Fibroblast of lung (primary cell): ENCODE measurements around the gene PDSS2. TPM values are rescaled to one million over a fixed set of nuclear protein-coding genes. Genes with fewer than 3 reads are reported as not detected.

Experiments
- DNase-seq, 2 donors: peaks; one replicate each; pipeline versions ENCODE4 v3.0.0 to v3.0.0-alpha.2; 2010; ENCODE audit warnings: low read depth in 2 of 2
- H2AFZ ChIP-seq: 2 replicates; pipeline ENCODE4 v1.5.1; 2012; ENCODE audit warnings: low read length, control low read depth, inconsistent platforms
- H3K27ac ChIP-seq: 2 replicates; pipeline ENCODE4 v1.5.1; 2011; ENCODE audit warnings: low read length, control low read depth; ENCODE audit not compliant: insufficient read depth
- H3K27me3 ChIP-seq: 2 replicates; pipeline ENCODE4 v1.5.1; 2011; ENCODE audit warnings: mild to moderate bottlenecking, low read length; ENCODE audit not compliant: control insufficient read depth, insufficient read depth
- H3K36me3 ChIP-seq: 2 replicates; pipeline ENCODE4 v1.5.1; 2011; ENCODE audit warnings: low read length; ENCODE audit not compliant: control insufficient read depth, insufficient read depth
- H3K4me1 ChIP-seq: 2 replicates; pipeline ENCODE4 v1.5.1; 2011; ENCODE audit warnings: low read length; ENCODE audit not compliant: control insufficient read depth, insufficient read depth; ENCODE audit errors: extremely low read depth
- H3K4me2 ChIP-seq: 2 replicates; pipeline ENCODE4 v1.5.1; 2011; ENCODE audit warnings: low read length, control low read depth; ENCODE audit not compliant: insufficient read depth; ENCODE audit errors: extremely low read depth
- H3K4me3 ChIP-seq, 4 experiments: fragments of 200-600 bp in 1 of 4; sonication (generic) in 1 of 4; replicated peaks in 1 of 4; 2 replicates each; pipeline ENCODE4 v1.5.1; 2011 to 2016; ENCODE audit warnings: low read length in 4 of 4, low read depth in 3 of 4, mild to moderate bottlenecking in 3 of 4, control low read depth in 2 of 4, inconsistent platforms in 1 of 4, mixed read lengths in 1 of 4; ENCODE audit not compliant: insufficient read depth in 1 of 4; ENCODE audit errors: control extremely low read depth in 1 of 4
- H3K79me2 ChIP-seq: 2 replicates; pipeline ENCODE4 v1.5.1; 2012; ENCODE audit warnings: mild to moderate bottlenecking, low read length, inconsistent platforms; ENCODE audit not compliant: control insufficient read depth, insufficient read depth
- H3K9ac ChIP-seq: 2 replicates; pipeline ENCODE4 v1.5.1; 2011; ENCODE audit warnings: mild to moderate bottlenecking, low read length, control low read depth; ENCODE audit not compliant: insufficient read depth
- H3K9me3 ChIP-seq: 2 replicates; pipeline ENCODE4 v1.5.1; 2012; ENCODE audit warnings: low read depth, low read length; ENCODE audit not compliant: control insufficient read depth, insufficient read depth
- H4K20me1 ChIP-seq: 2 replicates; pipeline ENCODE4 v1.5.1; 2011; ENCODE audit warnings: low read length; ENCODE audit not compliant: control insufficient read depth, insufficient read depth; ENCODE audit errors: extremely low read depth
- CTCF ChIP-seq, 2 donors: IDR thresholded peaks in 1 of 2; conservative IDR thresholded peaks in 1 of 2; 1 replicate in 1 of 2; 2 replicates in 1 of 2; pipeline ENCODE4 v1.5.1; 2011 to 2012; ENCODE audit warnings: low read length in 2 of 2, control low read depth in 1 of 2, inconsistent platforms in 1 of 2, low read depth in 1 of 2, mild to moderate bottlenecking in 1 of 2
- EZH2 ChIP-seq: IDR thresholded peaks from 2 replicates; pipeline ENCODE4 v1.5.1; 2012; ENCODE audit warnings: low read length, control low read depth, mild to moderate bottlenecking; ENCODE audit errors: missing control alignments
- polyA plus RNA-seq, 2 donors: library from polyadenylated mRNA; depleted of rRNA in 1 of 2; stranded (reverse) in 1 of 2; unstranded in 1 of 2; fragments of >200 nt; gene quantifications; 2 replicates each; pipeline ENCODE4 v1.2.1, GENCODE V29; 2011 to 2012; ENCODE audit warnings: missing spikeins in 1 of 2
- total RNA-seq: library from RNA; depleted of rRNA; stranded (reverse); fragments of >200 nt; gene quantifications from 2 replicates; pipeline ENCODE4 v1.2.1, GENCODE V29; 2014

Gene PDSS2
- total and polyA plus RNA-seq, 2 donors (not counting 1 experiment from before 2014, with no cell fraction given): 12.1 to 13.8 TPM

GRCh38 chr6:107228754-107229153 lies 230.6 kb downstream of the PDSS2 start:
- no peak for DNase-seq
- H3K79me2 ChIP-seq: no peaks in the 10 kb centered on the region
- H2AFZ ChIP-seq: no peak overlapping the region
- no peaks in the 10 kb centered on the region for H3K27me3 ChIP-seq
- no peaks in the 10 kb centered on the region for H4K20me1 ChIP-seq
- no peak overlapping the region for H3K27ac ChIP-seq
- no peaks in the 10 kb centered on the region for H3K4me1 ChIP-seq
- TF ChIP-seq CTCF (conservative IDR thresholded peaks at IDR 0.05 in 1 of 2, IDR thresholded peaks at IDR 0.05 in 1 of 2; ENCODE audit: low read depth in 1 of 2, low read length in 2 of 2) (no peak), EZH2 (no peak)
- H3K36me3 ChIP-seq: no peaks in the 10 kb centered on the region
- H3K9me3 ChIP-seq: no peaks in the 10 kb centered on the region
- H3K9ac ChIP-seq: no peak overlapping the region
- no peak overlapping the region for H3K4me2 ChIP-seq
- no peak overlapping the region for H3K4me3 ChIP-seq

- Histone ChIP-seq H3K4me1 (no peaks in the 10 kb centered on the region), H3K79me2 (no peaks in the 10 kb centered on the region), H3K4me2 (no peak overlapping the region), H2AFZ (no peak overlapping the region), H3K9me3 (no peaks in the 10 kb centered on the region), H3K4me3 (no peak overlapping the region), H3K27me3 (no peaks in the 10 kb centered on the region), H3K9ac (no peak overlapping the region), H3K27ac (no peak overlapping the region), H4K20me1 (no peaks in the 10 kb centered on the region), H3K36me3 (no peaks in the 10 kb centered on the region)
- TF ChIP-seq EZH2 (no peak), CTCF (conservative IDR thresholded peaks at IDR 0.05 in 1 of 2, IDR thresholded peaks at IDR 0.05 in 1 of 2; ENCODE audit: low read depth in 1 of 2, low read length in 2 of 2) (no peak)
- DNase-seq: no peak
Measured at GRCh38 chr6:107221519-107221918, 237.8 kb downstream of the PDSS2 start.

GRCh38 chr6:107219851-107220250 lies 239.5 kb downstream of the PDSS2 start:
- H3K36me3 ChIP-seq: no peaks in the 10 kb centered on the region
- H3K4me3 ChIP-seq: no peak overlapping the region
- no peaks in the 10 kb centered on the region for H3K9me3 ChIP-seq
- no peaks in the 10 kb centered on the region for H3K79me2 ChIP-seq
- no peak overlapping the region for H3K27ac ChIP-seq
- no peak for DNase-seq
- H2AFZ ChIP-seq: no peak overlapping the region
- no peaks in the 10 kb centered on the region for H3K4me1 ChIP-seq
- no peaks in the 10 kb centered on the region for H4K20me1 ChIP-seq
- H3K4me2 ChIP-seq: no peak overlapping the region
- H3K9ac ChIP-seq: no peak overlapping the region
- no peaks in the 10 kb centered on the region for H3K27me3 ChIP-seq
- TF ChIP-seq EZH2 (no peak), CTCF (conservative IDR thresholded peaks at IDR 0.05 in 1 of 2, IDR thresholded peaks at IDR 0.05 in 1 of 2; ENCODE audit: low read depth in 1 of 2, low read length in 2 of 2) (no peak)
